ENCODE data around the gene P4HA2. TPM values are rescaled to one million over a fixed set of nuclear protein-coding genes. Genes with fewer than 3 reads are reported as not detected.

P4HA2 gene
- 61.8 TPM for total RNA-seq

DNA sequence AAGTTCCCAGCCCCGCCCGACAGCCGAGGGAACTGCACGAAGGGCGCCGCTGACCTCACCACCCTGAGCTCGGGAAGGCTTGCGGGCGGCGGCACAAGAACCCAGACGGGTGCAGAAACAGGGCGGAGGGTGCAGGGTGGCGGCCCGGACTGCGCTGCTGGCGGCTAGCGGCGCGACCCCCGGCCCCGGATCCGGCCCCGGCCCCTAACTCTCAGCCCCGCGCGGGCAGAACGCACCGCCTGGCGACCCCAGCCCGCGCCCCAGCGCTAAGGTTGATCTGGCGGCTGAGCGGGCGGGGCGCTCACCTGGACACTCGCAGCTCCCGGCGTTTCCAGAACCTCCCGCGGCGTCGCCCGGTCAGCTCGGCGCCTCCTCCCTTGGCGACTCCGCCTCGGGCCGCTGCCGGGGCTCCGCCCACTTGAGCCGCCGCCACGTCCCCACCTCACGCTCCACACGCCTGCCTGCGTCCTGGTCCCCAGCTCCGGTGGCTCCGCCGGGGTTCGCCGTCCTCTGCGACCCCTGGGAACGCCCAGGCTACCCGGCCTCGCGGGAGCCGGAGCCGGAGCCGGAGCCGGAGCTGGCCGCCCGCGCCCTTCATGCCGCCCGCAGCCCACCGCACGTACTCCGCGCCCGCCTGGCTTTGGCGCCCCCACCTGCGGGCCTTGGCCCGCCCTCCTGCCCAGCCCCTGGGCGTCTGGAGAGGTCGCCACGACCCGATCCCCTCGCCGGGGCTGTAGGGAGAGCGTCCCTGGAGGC lies at the start of gene P4HA2:
Gene P4HA2 (minus strand): TSS at position 369 of the 756 bp plus-strand sequence. CDS start 9,227 bp downstream, outside the sequence.

DNA sequence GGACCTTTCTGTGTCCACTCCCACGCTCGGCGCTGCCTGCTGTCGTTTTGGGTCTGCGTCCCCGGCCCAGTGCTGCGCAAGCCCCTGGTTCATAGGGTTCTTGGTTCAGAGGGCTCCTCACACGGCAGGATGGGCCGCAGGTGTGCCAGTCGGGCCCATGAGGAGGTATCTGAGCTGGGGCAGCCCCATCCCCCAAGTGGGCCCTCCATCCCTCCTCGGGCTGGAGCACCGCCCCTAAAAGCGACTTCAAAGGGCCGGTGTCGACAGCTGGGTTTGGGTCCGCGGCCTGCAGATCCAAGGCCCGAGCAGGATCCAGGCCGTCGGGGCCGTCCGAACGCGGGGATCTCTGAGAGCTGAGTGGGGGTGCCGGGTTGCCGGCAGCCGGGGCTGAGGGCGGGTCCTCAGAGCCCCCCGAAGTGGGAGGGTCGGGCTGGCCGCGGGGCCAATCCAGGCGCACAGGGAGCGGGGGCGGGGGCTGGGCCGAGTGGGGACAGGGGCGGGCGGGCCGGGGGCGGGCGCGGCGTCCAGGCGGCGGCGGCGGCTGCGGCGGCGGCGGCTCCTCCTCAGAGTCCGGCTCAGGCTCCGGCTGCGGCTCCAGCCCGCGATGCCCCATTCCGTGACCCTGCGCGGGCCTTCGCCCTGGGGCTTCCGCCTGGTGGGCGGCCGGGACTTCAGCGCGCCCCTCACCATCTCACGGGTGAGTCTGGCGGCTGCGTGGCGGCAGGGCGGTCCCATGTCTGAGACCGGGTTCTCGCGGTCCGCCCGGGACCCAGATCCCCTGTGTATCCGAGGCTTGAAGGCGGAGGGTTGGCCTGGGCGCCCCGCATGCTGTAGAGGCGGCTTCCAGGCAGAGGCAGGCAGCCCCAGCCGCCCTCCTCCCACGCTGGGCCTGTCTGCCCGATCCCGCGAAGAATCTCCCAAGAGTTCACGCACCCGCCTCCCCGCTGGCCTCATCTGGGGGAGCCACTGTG lies 29.8 kb upstream of the P4HA2 start, which contains the start of gene PDLIM4:
Gene PDLIM4 (plus strand): TSS at position 566 of the 971 bp plus-strand sequence. CDS start 39 bp downstream, at position 605.

Other genes with a start within 250 kb of the P4HA2 start
- 73.4 TPM for gene ACSL6, start 216.2 kb downstream of the P4HA2 start, total RNA-seq
- not detected for gene IL3, start 167.2 kb downstream of the P4HA2 start, total RNA-seq
- gene CSF2, start 154.1 kb downstream of the P4HA2 start, total RNA-seq = not detected
- 15.4 TPM for gene PDLIM4, start 29.8 kb upstream of the P4HA2 start, total RNA-seq
- gene SLC22A4, start 66.5 kb upstream of the P4HA2 start, total RNA-seq = 4.0 TPM
- 10.5 TPM for gene SLC22A5, start 141.9 kb upstream of the P4HA2 start, total RNA-seq

Data from camera-type eye (tissue), 1 donor.